Neural progenitor cell (in vitro differentiated cells): ENCODE results near the gene ZNF324.

Experiments
- CTCF ChIP-seq: fragments of 200-600 bp; sonication (generic); IDR thresholded peaks from 2 replicates; pipeline ENCODE4 v1.5.1; 2017; ENCODE audit warnings: antibody characterized with exemption, mild to moderate bottlenecking
- EZH2 ChIP-seq: fragments of 200-600 bp; sonication (generic); IDR thresholded peaks from 2 replicates; pipeline ENCODE4 v1.6.1; 2017; ENCODE audit warnings: antibody characterized with exemption, mild to moderate bottlenecking, moderate library complexity
- EZH2phosphoT487 ChIP-seq: fragments of 200-600 bp; sonication (generic); IDR thresholded peaks from 2 replicates; pipeline ENCODE4 v1.6.1; 2017; ENCODE audit warnings: antibody characterized with exemption

GRCh38 chr19:58520257-58520599 lies 53.3 kb downstream of the ZNF324 start:
- TF ChIP-seq CTCF (no peak), EZH2 (no peak), EZH2phosphoT487 (no peak)
